HEK293 (cell line): ENCODE results near the gene ZNG1F.
"Not testable (repeated sequence)": the region's sequence is repeated elsewhere in the genome, so short reads cannot be mapped to it uniquely, and the experiment has no call there.

Experiments used
- MZF1 ChIP-seq: fragments of 450-650 bp; formaldehyde crosslinking; IDR thresholded peaks from 2 replicates; pipeline ENCODE4 v1.5.1; 2017; ENCODE audit warnings: missing biosample characterization, missing genetic modification characterization, borderline replicate concordance
- OSR2 ChIP-seq: fragments of 450-650 bp; formaldehyde crosslinking; IDR thresholded peaks from 2 replicates; pipeline ENCODE4 v1.5.1; 2016; ENCODE audit warnings: missing biosample characterization, missing genetic modification characterization

- not testable (repeated sequence) for TF ChIP-seq OSR2, MZF1 (tag by site-specific recombination)
These were observed 63.2 kb downstream of the ZNG1F start for GRCh38 chr9:41125936-41126335.
